Fibroblast of mammary gland (primary cell): ENCODE results near the gene FAM171A2.

Source experiments
- DNase-seq: peaks from one replicate; pipeline ENCODE4 v3.0.0-alpha.2; 2010; ENCODE audit warnings: low read depth
- H3K4me3 ChIP-seq: 2 replicates; pipeline ENCODE4 v1.5.1; 2011; ENCODE audit warnings: low read depth, mild to moderate bottlenecking, low read length, moderate library complexity; ENCODE audit not compliant: control insufficient read depth
- CTCF ChIP-seq: conservative IDR thresholded peaks from 2 replicates; pipeline ENCODE4 v1.5.1; 2011; ENCODE audit warnings: low read depth, low read length, inconsistent platforms; ENCODE audit not compliant: control insufficient read depth, insufficient read depth

Gene FAM171A2

DNA sequence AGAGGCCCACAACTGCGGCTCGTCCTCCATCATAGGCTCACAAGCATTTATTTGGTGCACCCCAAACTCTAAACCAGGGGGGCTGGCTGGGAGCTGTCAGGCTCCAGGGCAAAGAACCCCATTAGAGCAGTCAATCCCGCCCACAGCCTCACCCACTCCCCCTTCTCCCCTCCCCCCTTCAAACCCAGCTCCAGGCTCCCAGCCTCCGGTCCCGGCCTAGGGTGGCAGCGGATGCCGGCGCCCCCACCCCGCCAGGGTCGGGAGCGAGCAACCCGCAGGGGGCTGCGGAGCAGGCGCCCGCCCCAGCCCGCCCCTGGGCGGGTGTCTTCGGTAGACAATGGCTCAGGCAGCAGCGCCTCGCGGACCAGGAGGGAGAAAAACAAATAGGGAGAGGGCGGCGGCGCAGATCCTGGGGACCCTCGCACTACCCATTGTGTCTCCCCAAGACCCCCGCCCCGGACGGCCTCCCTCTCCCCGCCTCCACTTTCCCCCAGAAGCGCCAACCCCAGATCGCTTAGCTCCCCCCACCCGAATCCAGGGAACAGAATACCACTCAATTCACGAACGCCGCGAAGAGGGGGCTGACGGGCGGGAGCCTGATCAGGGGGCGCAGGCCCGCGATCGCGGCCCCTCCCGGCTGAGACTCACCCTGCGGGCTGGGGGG is 572 bp downstream of the FAM171A2 start:
- DNase-seq, result no peak
- no peak for TF ChIP-seq CTCF
- peak overlapping the region; percentile 51 for H3K4me3 ChIP-seq

DNA sequence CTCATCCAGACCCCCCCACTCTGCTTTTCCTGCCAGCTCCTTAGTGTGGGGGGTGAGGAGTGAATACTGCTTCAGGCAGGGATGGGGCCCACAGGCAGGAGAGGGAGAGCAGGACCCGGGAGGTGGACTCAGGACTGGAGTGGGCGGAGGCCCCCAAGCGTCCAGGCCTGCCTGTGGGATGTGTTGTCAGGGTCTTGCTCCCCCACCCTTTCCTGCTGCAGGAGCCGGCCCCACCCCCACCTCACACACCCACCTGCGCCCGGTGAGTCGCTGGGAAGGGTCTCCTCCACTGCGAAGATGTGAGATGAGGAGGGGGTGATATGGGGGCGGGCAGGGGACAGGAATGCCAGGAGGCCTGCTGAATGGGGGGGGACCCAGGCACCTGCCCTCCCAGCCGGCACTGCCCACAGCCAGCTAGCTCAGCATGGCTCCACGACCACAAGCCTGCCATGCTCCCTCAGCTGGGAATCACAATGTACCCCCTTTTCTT is 1.1 kb downstream of the FAM171A2 start:
- TF ChIP-seq CTCF, result no peak
- H3K4me3 ChIP-seq, result peak overlapping the region; percentile 51
- DNase-seq, result no peak

GRCh38 chr17:44361292-44362260 is 2.1 kb downstream of the FAM171A2 start:
- no peak for TF ChIP-seq CTCF
- H3K4me3 ChIP-seq, result no peak overlapping the region
- no peak for DNase-seq

GRCh38 chr17:44360826-44361225 is 2.8 kb downstream of the FAM171A2 start:
- no peak overlapping the region for H3K4me3 ChIP-seq
- DNase-seq, result peak; percentile 26
- no peak for TF ChIP-seq CTCF

GRCh38 chr17:44360144-44360533 is 3.5 kb downstream of the FAM171A2 start:
- no peak overlapping the region for H3K4me3 ChIP-seq
- DNase-seq, result no peak
- no peak for TF ChIP-seq CTCF

DNA sequence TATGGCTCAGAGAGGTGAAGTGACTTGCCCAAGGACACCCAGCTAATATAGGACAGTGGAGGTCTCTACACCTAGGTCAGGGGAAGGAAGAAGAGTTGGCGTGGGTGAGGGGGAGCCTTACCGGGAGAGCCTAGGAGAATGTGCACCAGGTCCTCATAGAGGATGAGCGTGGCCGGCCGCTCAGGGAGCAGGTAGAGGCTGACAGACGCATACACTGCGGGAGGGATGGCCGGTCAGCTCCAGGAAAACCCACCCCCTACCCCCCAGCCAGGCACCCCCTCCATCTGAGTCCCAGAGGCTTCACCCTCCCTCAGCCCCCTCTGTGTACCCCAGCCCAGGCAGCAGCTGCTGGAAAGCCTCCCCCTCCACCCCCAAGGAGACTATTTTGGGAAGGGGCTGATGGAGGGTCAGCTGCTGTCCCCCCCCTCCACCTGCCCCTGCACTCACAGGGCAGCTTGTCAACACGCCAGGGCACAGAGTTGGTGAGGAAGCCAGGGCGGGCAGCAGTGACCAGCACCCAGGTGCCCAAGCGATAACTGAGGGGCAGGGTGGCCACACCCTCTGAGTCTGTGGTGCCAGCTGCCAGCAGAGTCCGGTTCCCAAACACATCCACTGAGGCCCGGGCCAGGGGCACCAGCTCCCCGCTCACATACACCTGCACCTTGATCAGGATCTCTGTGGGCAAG is 4.1 kb downstream of the FAM171A2 start:
- H3K4me3 ChIP-seq, result no peak overlapping the region
- TF ChIP-seq CTCF, result no peak
- no peak for DNase-seq
